IMR-90 (cell line): ENCODE data around the gene SPPL3. TPM values are rescaled to one million over a fixed set of nuclear protein-coding genes. Genes with fewer than 3 reads are reported as not detected.

Experiments used
- ATAC-seq: fragments of 200-7000 bp; cut with Tn5 transposase; 2 replicates; pipeline ENCODE4 v1.9.1; 2020; ENCODE audit warnings: low read depth, mild to moderate bottlenecking, moderate library complexity
- BruUV-seq: library from RNA; stranded (reverse); fragments of 400-500 nt; replicated peaks from 2 replicates; lab custom pipeline; 2021; lab: Mats Ljungman, UMichigan
- CTCF ChIA-PET: fragments of 300-600 bp; formaldehyde crosslinking; extraction: SDS; loops from one replicate; lab custom pipeline; 2021; ENCODE audit warnings: antibody characterized with exemption; lab: Yijun Ruan, JAX
- POLR2A ChIA-PET: fragments of 300-600 bp; sonication (Branson Sonifier 250); formaldehyde crosslinking; loops from one replicate; lab custom pipeline; 2022; ENCODE audit warnings: antibody characterized with exemption; ENCODE audit not compliant: unreplicated experiment; lab: Charles Lee
- DNase-seq: peaks from one replicate; pipeline ENCODE4 v3.0.0; 2013
- H2AFZ ChIP-seq: replicated peaks from 2 replicates; pipeline ENCODE3; 2013; ENCODE audit warnings: low read length, mild to moderate bottlenecking; ENCODE audit not compliant: poor library complexity
- H2AK5ac ChIP-seq: 2 replicates; pipeline ENCODE4 v1.6.1; 2013; ENCODE audit warnings: low read depth, low read length, inconsistent platforms
- H2AK9ac ChIP-seq: replicated peaks from 2 replicates; pipeline ENCODE3; 2013; ENCODE audit warnings: mild to moderate bottlenecking, low read depth, low read length, moderate library complexity; ENCODE audit not compliant: poor library complexity
- H2BK120ac ChIP-seq: 2 replicates; pipeline ENCODE4 v1.6.1; 2013; ENCODE audit warnings: low read depth, low read length, inconsistent platforms
- H2BK15ac ChIP-seq: 3 replicates; pipeline ENCODE4 v1.6.1; 2013; ENCODE audit warnings: low read depth, low read length, inconsistent platforms
- H2BK20ac ChIP-seq: 2 replicates; pipeline ENCODE4 v1.6.1; 2013; ENCODE audit warnings: low read depth, mild to moderate bottlenecking, inconsistent platforms, low read length, moderate library complexity
- H2BK5ac ChIP-seq: 2 replicates; pipeline ENCODE4 v1.6.1; 2013; ENCODE audit warnings: mild to moderate bottlenecking, low read depth, low read length, inconsistent platforms; ENCODE audit not compliant: poor library complexity, severe bottlenecking
- H3K14ac ChIP-seq: replicated peaks from 2 replicates; pipeline ENCODE4 v1.6.1; 2013; ENCODE audit warnings: low read depth, low read length, inconsistent platforms
- H3K18ac ChIP-seq: 2 replicates; pipeline ENCODE4 v1.6.1; 2013; ENCODE audit warnings: low read depth, low read length, control low read depth
- H3K23ac ChIP-seq: 2 replicates; pipeline ENCODE4 v1.6.1; 2013; ENCODE audit warnings: low read depth, low read length, inconsistent platforms
- H3K27ac ChIP-seq: 2 replicates; pipeline ENCODE4 v1.5.1; 2013; ENCODE audit warnings: mild to moderate bottlenecking, control low read depth, low read length; ENCODE audit not compliant: insufficient read depth
- H3K27me3 ChIP-seq: 2 replicates; pipeline ENCODE4 v1.6.1; 2013; ENCODE audit warnings: low read length; ENCODE audit not compliant: control insufficient read depth, insufficient read depth
- H3K36me3 ChIP-seq: 2 replicates; pipeline ENCODE4 v1.6.1; 2013; ENCODE audit warnings: low read length, mixed read lengths; ENCODE audit not compliant: control insufficient read depth, insufficient read depth
- H3K4ac ChIP-seq: 2 replicates; pipeline ENCODE4 v1.6.1; 2013; ENCODE audit warnings: low read depth, low read length, inconsistent platforms
- H3K4me1 ChIP-seq: 2 replicates; pipeline ENCODE4 v1.6.1; 2013; ENCODE audit warnings: low read length, mixed read lengths; ENCODE audit not compliant: control insufficient read depth, insufficient read depth
- H3K4me2 ChIP-seq: 2 replicates; pipeline ENCODE4 v1.6.1; 2013; ENCODE audit warnings: low read depth, mild to moderate bottlenecking, control low read depth, low read length, moderate library complexity
- H3K4me3 ChIP-seq: 2 replicates; pipeline ENCODE4 v1.5.1; 2013; ENCODE audit warnings: low read depth, mild to moderate bottlenecking, control low read depth, low read length, moderate library complexity; ENCODE audit not compliant: insufficient read depth
- H3K56ac ChIP-seq: 2 replicates; pipeline ENCODE4 v1.6.1; 2013; ENCODE audit warnings: low read length, inconsistent platforms; ENCODE audit not compliant: insufficient read depth; ENCODE audit errors: extremely low read depth
- H3K79me1 ChIP-seq, 2 experiments: 2 replicates each; pipeline ENCODE4 v1.6.1; 2013; ENCODE audit warnings: low read length in 2 of 2, inconsistent platforms in 1 of 2, low read depth in 1 of 2
- H3K9ac ChIP-seq: 2 replicates; pipeline ENCODE4 v1.6.1; 2013; ENCODE audit warnings: low read depth, low read length, control low read depth
- H3K9me1 ChIP-seq: 2 replicates; pipeline ENCODE4 v1.6.1; 2013; ENCODE audit warnings: low read length, inconsistent platforms; ENCODE audit not compliant: insufficient read depth
- H3K9me3 ChIP-seq: 2 replicates; pipeline ENCODE4 v1.6.1; 2013; ENCODE audit warnings: low read length; ENCODE audit not compliant: control insufficient read depth, insufficient read depth
- H4K20me1 ChIP-seq: 2 replicates; pipeline ENCODE4 v1.6.1; 2013; ENCODE audit warnings: low read length, inconsistent platforms; ENCODE audit not compliant: insufficient read depth
- H4K5ac ChIP-seq: 2 replicates; pipeline ENCODE4 v1.6.1; 2013; ENCODE audit warnings: mild to moderate bottlenecking, low read depth, low read length, control low read depth
- H4K8ac ChIP-seq, 2 experiments: 2 replicates each; pipeline ENCODE4 v1.6.1; 2013; ENCODE audit warnings: low read depth in 2 of 2, low read length in 2 of 2, control low read depth in 1 of 2, inconsistent platforms in 1 of 2
- H4K91ac ChIP-seq: 2 replicates; pipeline ENCODE4 v1.6.1; 2013; ENCODE audit warnings: low read depth, low read length, inconsistent platforms; ENCODE audit not compliant: insufficient read depth
- BHLHE40 ChIP-seq: fragments of 150-350 bp; IDR thresholded peaks from 2 replicates; pipeline ENCODE4 v1.6.1; 2016; ENCODE audit warnings: mild to moderate bottlenecking, low read depth, low read length
- CEBPB ChIP-seq: IDR thresholded peaks from 2 replicates; pipeline ENCODE4 v1.6.1; 2012; ENCODE audit warnings: low read depth, low read length, improper control_type of control experiment
- CTCF ChIP-seq: conservative IDR thresholded peaks from 2 replicates; pipeline ENCODE4 v1.5.1; 2012; ENCODE audit warnings: mild to moderate bottlenecking, low read depth, low read length, improper control_type of control experiment
- FOS ChIP-seq: fragments of 150-350 bp; IDR thresholded peaks from 2 replicates; pipeline ENCODE4 v1.6.1; 2016; ENCODE audit warnings: low read depth, low read length
- MAFK ChIP-seq: IDR thresholded peaks from 2 replicates; pipeline ENCODE4 v1.6.1; 2012; ENCODE audit warnings: low read depth, low read length, improper control_type of control experiment
- MAZ ChIP-seq: IDR thresholded peaks from 2 replicates; pipeline ENCODE4 v1.6.1; 2012; ENCODE audit warnings: low read depth, mild to moderate bottlenecking, low read length, improper control_type of control experiment, moderate library complexity, borderline replicate concordance
- MXI1 ChIP-seq: IDR thresholded peaks from 2 replicates; pipeline ENCODE4 v1.6.1; 2012; ENCODE audit warnings: low read depth, mild to moderate bottlenecking, low read length, moderate library complexity, borderline replicate concordance
- NFE2L2 ChIP-seq: fragments of 150-350 bp; IDR thresholded peaks from 2 replicates; pipeline ENCODE4 v1.6.1; 2016; ENCODE audit warnings: low read depth, mild to moderate bottlenecking, low read length
- POLR2A ChIP-seq: IDR thresholded peaks from 2 replicates; pipeline ENCODE4 v1.6.1; 2012; ENCODE audit warnings: mild to moderate bottlenecking, low read depth, low read length
- RAD21 ChIP-seq: IDR thresholded peaks from 2 replicates; pipeline ENCODE4 v1.6.1; 2012; ENCODE audit warnings: low read length, improper control_type of control experiment
- RCOR1 ChIP-seq: IDR thresholded peaks from 2 replicates; pipeline ENCODE4 v1.6.1; 2012; ENCODE audit warnings: mild to moderate bottlenecking, low read length, improper control_type of control experiment; ENCODE audit not compliant: insufficient replicate concordance
- RFX5 ChIP-seq: IDR thresholded peaks from 2 replicates; pipeline ENCODE4 v1.8.0; 2012; ENCODE audit warnings: low read depth, mild to moderate bottlenecking, low read length, moderate library complexity
- SMC3 ChIP-seq: fragments of 150-350 bp; IDR thresholded peaks from 2 replicates; pipeline ENCODE4 v1.6.1; 2016; ENCODE audit warnings: low read depth, mild to moderate bottlenecking, antibody characterized with exemption, low read length, moderate library complexity
- USF2 ChIP-seq: fragments of 150-350 bp; IDR thresholded peaks from 2 replicates; pipeline ENCODE4 v1.6.1; 2017; ENCODE audit warnings: mild to moderate bottlenecking, antibody characterized with exemption, low read length, low read depth
- WGBS, 2 experiments: methylation state at CpG; one replicate each; pipeline versions ENCODE4 v1.1.5 to v1.1.7; 2013; ENCODE audit warnings: missing lambda C conversion rate in 2 of 2; ENCODE audit not compliant: insufficient read length in 1 of 2; ENCODE audit errors: extremely low coverage in 2 of 2; 5-methylcytosine and 5-hydroxymethylcytosine counted together
- dilution Hi-C: fragments of 300-500 bp; cut with HindIII; formaldehyde crosslinking; loops from one replicate; pipeline ENCODE4 v1.14.3; 2018; ENCODE audit warnings: low sequenced_read_pairs; ENCODE audit not compliant: unreplicated experiment
- in situ Hi-C: fragments of 300-500 bp; cut with MboI; formaldehyde crosslinking; loops from 3 replicates; pipeline ENCODE4 v1.14.3; 2019; ENCODE audit warnings: low sequenced_read_pairs, inconsistent platforms, mixed read lengths
- intact Hi-C: fragments of 100-400 bp; cut with micrococcal nuclease; formaldehyde crosslinking; loops from 2 replicates; pipeline ENCODE4 v1.10.0; 2022
- polyA plus RNA-seq, 3 experiments: library from polyadenylated mRNA; depleted of rRNA; stranded (reverse); fragments of >200 nt; gene quantifications; 2 replicates each; pipeline ENCODE4 v1.2.3, GENCODE V29; 2012; ENCODE audit warnings: low replicate concordance in 1 of 3
- total RNA-seq: library from RNA; depleted of rRNA; stranded (reverse); fragments of >200 nt; gene quantifications from 2 replicates; pipeline ENCODE4 v1.2.3, GENCODE V29; 2012
- TF ChIP-seq, protein P1 (sequence below): fragments of 150-350 bp; IDR thresholded peaks from 2 replicates; pipeline ENCODE4 v1.6.1; 2016; ENCODE audit warnings: low read depth, mild to moderate bottlenecking, low read length, moderate library complexity, borderline replicate concordance

The SPPL3 gene
- total and polyA plus RNA-seq, 2 of the 4 experiments (the other 2 are of a cell fraction), result 1.6 to 18.0 TPM

DNA sequence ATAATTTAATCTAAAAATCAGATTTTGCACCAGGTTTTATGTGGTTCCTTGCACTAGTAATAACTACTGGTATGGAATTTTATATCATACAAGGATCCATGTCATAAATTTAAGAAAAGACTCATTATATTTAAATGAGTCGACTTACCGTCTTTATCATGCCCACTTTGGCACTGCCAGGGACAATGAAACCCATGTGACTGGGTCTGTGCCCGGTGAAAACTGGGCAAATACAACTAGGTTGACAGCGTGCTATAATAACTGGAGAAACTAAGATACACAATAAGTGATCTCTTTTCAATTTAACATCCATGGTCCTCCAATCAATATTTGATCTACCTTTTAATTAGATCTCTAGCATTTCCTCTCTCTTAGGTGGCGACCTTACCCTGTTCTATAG is 114.0 kb downstream of the SPPL3 start:
- Histone ChIP-seq H3K27ac (no peak overlapping the region), H3K18ac (no peak overlapping the region), H2BK20ac (no peak overlapping the region), H2AK9ac (no peak overlapping the region), H3K9me1 (no peaks in the 10 kb centered on the region), H3K9ac (no peak overlapping the region), H3K23ac (no peak overlapping the region), H2BK120ac (no peak overlapping the region), H2BK5ac (no peak overlapping the region), H3K27me3 (no peaks in the 10 kb centered on the region), H3K4me1 (no peaks in the 10 kb centered on the region), H3K14ac (no peak overlapping the region), H3K36me3 (peaks cover 1% of the 10 kb centered on the region; the same call in 1 of the 2 replicates), H3K79me1 (peaks cover 6 to 12% of the 10 kb centered on the region in 2 experiments; a peak in 1 of 4 replicates), H4K5ac (no peak overlapping the region), H2AFZ (no peak overlapping the region), H4K91ac (no peak overlapping the region), H4K20me1 (no peaks in the 10 kb centered on the region), H3K56ac (no peak overlapping the region), H2AK5ac (no peak overlapping the region), H3K9me3 (peaks cover 2% of the 10 kb centered on the region; the same call in 1 of the 2 replicates), H4K8ac (no peak overlapping the region), H3K4me3 (no peak overlapping the region), H3K4ac (no peak overlapping the region), H3K4me2 (no peak overlapping the region), H2BK15ac (no peak overlapping the region)
- WGBS, 2 experiments, result 100% methylated on average over 1 of the region's 5 CpGs; no CpG with 5 or more reads in 1 of the 2 experiments
- CTCF ChIA-PET, result no interaction called here
- dilution Hi-C loops, result no loop called here
- in situ Hi-C loops, result no loop called here
- BruUV-seq, result no TSS peak
- intact Hi-C loops, result loop anchor here (10.0 kb wide), 1 partner anchor 115 kb away; the partner anchor contains the start of gene SPPL3
- TF ChIP-seq RAD21 (no peak), CEBPB (no peak), NFE2L2 (no peak), BHLHE40 (no peak), RCOR1 (no peak), USF2 (no peak), SMC3 (no peak), MAFK (no peak), FOS (no peak), POLR2A (no peak), RFX5 (no peak), MXI1 (no peak), CTCF (no peak), MAZ (no peak)
- TF ChIP-seq, protein P1, sequence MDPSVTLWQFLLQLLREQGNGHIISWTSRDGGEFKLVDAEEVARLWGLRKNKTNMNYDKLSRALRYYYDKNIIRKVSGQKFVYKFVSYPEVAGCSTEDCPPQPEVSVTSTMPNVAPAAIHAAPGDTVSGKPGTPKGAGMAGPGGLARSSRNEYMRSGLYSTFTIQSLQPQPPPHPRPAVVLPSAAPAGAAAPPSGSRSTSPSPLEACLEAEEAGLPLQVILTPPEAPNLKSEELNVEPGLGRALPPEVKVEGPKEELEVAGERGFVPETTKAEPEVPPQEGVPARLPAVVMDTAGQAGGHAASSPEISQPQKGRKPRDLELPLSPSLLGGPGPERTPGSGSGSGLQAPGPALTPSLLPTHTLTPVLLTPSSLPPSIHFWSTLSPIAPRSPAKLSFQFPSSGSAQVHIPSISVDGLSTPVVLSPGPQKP, result no peak
- POLR2A ChIA-PET, result no interaction called here
- ATAC-seq (no peak), DNase-seq (no peak)
